ENCODE results near the gene NOTCH2. TPM values are rescaled to one million over a fixed set of nuclear protein-coding genes. Genes with fewer than 3 reads are reported as not detected.
"Not testable (repeated sequence)": the region's sequence is repeated elsewhere in the genome, so short reads cannot be mapped to it uniquely, and the experiment has no call there.

The NOTCH2 gene
- total and polyA plus RNA-seq, 7 donors: 2.8 to 88.9 (median 45.9) TPM

DNA sequence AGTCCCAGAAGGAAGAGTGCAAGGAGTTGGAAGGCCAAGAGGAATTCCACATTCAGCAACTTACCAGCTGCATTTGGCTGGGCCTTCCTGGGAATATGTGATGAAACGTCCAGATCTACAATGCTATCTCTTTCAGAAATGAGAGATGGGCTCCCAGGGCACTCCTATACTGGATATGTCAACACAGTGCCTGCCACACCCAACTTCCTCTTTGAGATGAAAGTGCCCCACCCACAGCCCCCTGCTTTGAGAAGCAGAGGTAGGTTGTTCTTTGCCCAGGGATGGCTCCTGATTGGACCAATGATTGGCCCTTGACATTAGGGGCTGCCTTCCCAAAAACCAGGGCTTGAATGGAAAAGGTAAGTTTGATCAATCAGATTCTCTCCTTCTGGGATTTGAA is 31.1 kb upstream of the NOTCH2 start:
- H3K4me1 ChIP-seq; H3K36me3 ChIP-seq; H3K27ac ChIP-seq; H3K4me3 ChIP-seq; H3K9me3 ChIP-seq; DNase-seq; intact Hi-C loops (cut with DNase I); H3K27me3 ChIP-seq: not testable (repeated sequence)
- WGBS, 2 donors: 4 to 50% methylated on average over 1 of the region's 1 CpG

DNA sequence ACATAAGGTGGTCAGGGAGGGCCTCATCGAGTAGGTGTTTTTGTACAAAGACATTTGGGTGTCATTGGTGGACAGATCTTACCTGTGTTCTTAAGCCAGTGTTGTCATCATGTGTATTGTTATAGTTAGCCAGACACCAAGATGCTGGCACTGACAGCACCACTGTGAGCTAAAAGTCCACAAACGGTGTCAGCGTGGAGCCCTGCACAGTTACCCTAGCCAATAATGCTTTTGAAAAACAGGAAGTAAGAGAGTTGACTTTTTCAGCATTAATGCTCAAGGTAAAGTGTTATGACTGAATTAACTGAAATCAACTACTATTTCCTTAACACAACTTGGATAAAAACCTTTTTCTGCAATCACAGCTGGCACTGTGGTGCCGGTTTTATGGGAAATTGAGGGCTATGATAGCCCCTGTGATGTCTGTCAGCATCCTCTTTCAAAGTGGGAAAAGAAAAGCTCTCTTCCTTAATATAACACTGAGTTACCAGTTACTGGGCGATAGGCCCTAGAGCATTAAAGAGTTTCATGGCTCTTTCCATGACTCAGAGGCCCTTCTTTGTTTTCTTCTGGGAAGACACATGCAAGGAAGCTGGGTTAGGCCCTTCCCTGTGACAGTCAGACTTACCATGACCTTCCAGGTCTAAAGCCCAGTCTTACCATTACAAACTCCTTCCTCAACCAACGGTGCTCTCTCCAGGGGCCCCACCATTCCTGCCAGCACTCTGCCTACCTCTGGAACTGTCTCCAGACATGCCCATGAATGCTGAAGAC is 29.7 kb upstream of the NOTCH2 start:
- H3K4me3 ChIP-seq; intact Hi-C loops (cut with DNase I); H3K27me3 ChIP-seq; H3K9me3 ChIP-seq; H3K36me3 ChIP-seq; H3K4me1 ChIP-seq; DNase-seq; H3K27ac ChIP-seq: not testable (repeated sequence)
- 88 to 96% methylated on average over 1 of the region's 6 CpGs for WGBS, 2 donors

DNA sequence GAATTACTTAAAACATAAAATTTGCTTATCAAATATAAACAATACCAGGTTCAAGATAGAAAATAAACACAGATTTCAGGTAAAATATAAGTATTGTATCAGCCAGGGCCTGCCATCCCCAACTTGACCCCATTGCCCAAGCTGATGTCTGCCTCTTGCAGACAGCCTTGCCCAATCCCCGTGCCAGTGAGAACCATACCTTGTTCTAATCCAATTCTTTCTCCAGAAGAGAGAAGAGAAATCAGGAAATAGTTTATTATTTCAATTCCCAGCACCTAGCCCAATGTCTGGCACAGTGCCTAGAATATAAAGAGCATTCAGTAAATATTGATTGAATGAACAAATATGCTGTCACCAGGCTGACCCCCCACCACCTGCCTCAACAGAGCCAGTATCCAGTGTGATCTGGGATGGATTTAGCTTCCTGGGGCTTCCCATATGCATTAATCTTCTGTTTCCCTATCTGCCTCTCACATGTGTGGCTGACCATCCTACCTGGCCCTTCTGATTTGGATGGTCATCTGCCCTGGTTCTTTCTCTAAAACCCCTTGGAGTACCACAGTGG is 27.6 kb upstream of the NOTCH2 start:
- H3K27ac ChIP-seq; H3K9me3 ChIP-seq; H3K4me1 ChIP-seq; intact Hi-C loops (cut with DNase I); DNase-seq; H3K4me3 ChIP-seq; H3K36me3 ChIP-seq; H3K27me3 ChIP-seq: not testable (repeated sequence)
- 24 to 74% methylated on average over 1 of the region's 1 CpG for WGBS, 2 donors

- H3K36me3 ChIP-seq; DNase-seq; H3K4me1 ChIP-seq; intact Hi-C loops (cut with DNase I); H3K4me3 ChIP-seq; H3K9me3 ChIP-seq; H3K27me3 ChIP-seq; H3K27ac ChIP-seq: not testable (repeated sequence)
- 76 to 89% methylated on average over 2 of the region's 4 CpGs for WGBS, 2 donors
These were observed 24.2 kb upstream of the NOTCH2 start for GRCh38 chr1:120093548-120094181.

GRCh38 chr1:120092232-120093218 is 23.1 kb upstream of the NOTCH2 start:
- DNase-seq; H3K4me3 ChIP-seq; intact Hi-C loops (cut with DNase I); H3K4me1 ChIP-seq; H3K9me3 ChIP-seq; H3K27ac ChIP-seq; H3K36me3 ChIP-seq; H3K27me3 ChIP-seq: not testable (repeated sequence)
- WGBS, 2 donors: 28 to 56% methylated on average over 4 of the region's 4 CpGs

GRCh38 chr1:120090830-120091229 is 21.4 kb upstream of the NOTCH2 start:
- intact Hi-C loops (cut with DNase I): not testable (repeated sequence)
- no CpG with 5 or more reads among the region's 1 CpG for WGBS, 2 donors

DNA sequence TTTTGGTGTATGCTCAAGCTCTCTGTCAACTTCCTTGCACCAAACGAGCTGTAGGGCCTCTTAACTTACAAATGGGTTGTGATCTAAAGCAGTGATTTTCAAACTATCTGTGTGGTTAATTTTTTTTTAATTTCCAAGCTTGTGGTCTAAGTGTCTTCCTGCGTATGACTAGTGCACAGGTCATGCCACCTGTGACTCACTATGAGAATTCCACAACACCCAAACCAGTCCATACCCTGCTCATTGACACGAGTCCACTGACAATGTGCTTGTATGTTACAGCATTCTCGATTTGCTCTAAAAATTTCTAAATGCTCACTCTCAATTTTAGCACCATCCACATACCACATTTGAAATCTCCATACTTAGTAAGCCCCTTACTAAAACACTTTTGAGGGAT is 18.5 kb upstream of the NOTCH2 start:
- WGBS, 2 donors: 60 to 78% methylated on average over 3 of the region's 4 CpGs
- DNase-seq; H3K4me3 ChIP-seq; H3K36me3 ChIP-seq; H3K27me3 ChIP-seq; intact Hi-C loops (cut with DNase I); H3K4me1 ChIP-seq; H3K9me3 ChIP-seq; H3K27ac ChIP-seq: not testable (repeated sequence)

More at GRCh38 chr1:120090830-120091229, 21.4 kb upstream of the NOTCH2 start:
- H3K27ac ChIP-seq, H3K4me1 ChIP-seq, H3K4me3 ChIP-seq, H3K36me3 ChIP-seq, H3K27me3 ChIP-seq, H3K9me3 ChIP-seq, DNase-seq: not testable (repeated sequence)

GRCh38 chr1:120069920-120070214 is 405 bp upstream of the NOTCH2 start:
- intact Hi-C loops (cut with DNase I); H3K36me3 ChIP-seq; H3K4me1 ChIP-seq; H3K9me3 ChIP-seq; H3K4me3 ChIP-seq; DNase-seq; H3K27ac ChIP-seq; H3K27me3 ChIP-seq: not testable (repeated sequence)
- WGBS, 2 donors: no CpG with 5 or more reads among the region's 8 CpGs

DNA sequence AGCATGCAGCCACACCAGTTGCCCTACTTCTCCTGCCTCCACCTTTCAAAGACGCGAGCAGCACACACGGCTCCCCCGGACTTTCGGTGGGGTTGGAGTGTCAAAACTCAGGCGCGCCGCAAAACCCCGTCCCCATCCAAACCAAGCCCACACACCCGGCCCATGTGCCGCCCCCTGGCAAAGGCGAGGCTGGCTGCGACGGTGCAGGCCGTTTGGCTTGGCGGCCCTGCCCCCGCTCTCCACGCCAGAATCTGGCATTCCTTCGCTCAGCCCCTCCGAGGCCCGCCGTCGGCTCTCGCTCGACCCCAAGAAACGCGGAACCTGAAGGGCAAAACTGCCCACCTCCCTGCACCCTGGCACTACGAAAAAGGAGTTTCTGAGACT is 787 bp downstream of the NOTCH2 start:
- intact Hi-C loops (cut with DNase I); H3K27me3 ChIP-seq; H3K36me3 ChIP-seq; H3K4me1 ChIP-seq; H3K9me3 ChIP-seq: not testable (repeated sequence)
- 0 to 2% methylated on average over 15 to 19 of the region's 28 CpGs for WGBS, 2 donors
- Histone ChIP-seq H3K27ac (peak overlapping the region; percentile 89 to 92 (median 90)), H3K4me3 (peak overlapping the region; percentile 64 to 82 (median 73))
- peak; percentile 58 for DNase-seq

DNA sequence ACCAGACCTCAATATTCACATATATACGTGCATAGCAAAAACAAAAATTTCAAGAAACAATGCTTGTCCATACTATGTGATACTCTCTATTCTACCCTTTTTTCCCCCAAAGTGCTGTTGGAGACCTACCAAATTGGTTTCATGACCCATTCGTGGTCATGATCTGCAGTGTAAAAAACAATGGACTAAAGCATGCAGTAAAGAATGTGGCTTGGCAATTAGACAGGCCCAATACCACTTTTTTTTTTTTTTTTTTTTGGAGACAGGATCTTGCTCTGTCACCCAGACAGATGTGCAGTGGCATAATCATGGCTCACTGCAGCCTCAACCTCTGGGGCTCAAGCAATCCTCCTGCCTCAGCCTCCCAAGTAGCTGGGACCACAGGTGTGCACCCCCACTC is 21.3 kb downstream of the NOTCH2 start:
- H3K27ac ChIP-seq; H3K36me3 ChIP-seq; H3K9me3 ChIP-seq; H3K27me3 ChIP-seq; DNase-seq; H3K4me3 ChIP-seq; intact Hi-C loops (cut with DNase I); H3K4me1 ChIP-seq: not testable (repeated sequence)
- WGBS, 2 donors: 84 to 91% methylated on average over 1 of the region's 2 CpGs

DNA sequence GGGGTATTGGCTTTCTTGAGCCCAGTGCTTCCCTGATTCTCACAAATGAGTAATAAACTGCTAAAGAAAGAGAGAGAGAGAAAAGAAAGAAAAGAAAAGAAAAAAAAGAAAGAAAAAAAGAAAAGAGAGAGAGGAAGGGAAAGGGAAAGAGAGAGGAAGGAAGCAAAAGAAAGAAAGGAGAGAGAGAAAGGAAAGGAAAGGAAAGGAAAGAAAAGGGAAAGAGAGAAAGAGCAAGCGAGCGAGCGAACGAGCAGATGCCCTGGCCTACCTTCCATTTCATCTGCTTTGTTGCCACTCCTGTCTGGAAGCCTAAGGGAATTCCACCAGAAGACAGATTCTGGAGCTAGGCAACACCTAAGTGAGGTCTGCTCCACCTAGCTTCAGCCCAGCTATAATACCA is 27.7 kb downstream of the NOTCH2 start:
- DNase-seq; intact Hi-C loops (cut with DNase I); H3K9me3 ChIP-seq; H3K4me3 ChIP-seq; H3K27ac ChIP-seq; H3K36me3 ChIP-seq; H3K4me1 ChIP-seq; H3K27me3 ChIP-seq: not testable (repeated sequence)
- WGBS, 2 donors: 95 to 100% methylated on average over 4 of the region's 4 CpGs

GRCh38 chr1:120032253-120032652 is 37.2 kb downstream of the NOTCH2 start:
- H3K27ac ChIP-seq; intact Hi-C loops (cut with DNase I); H3K9me3 ChIP-seq; H3K27me3 ChIP-seq; H3K4me3 ChIP-seq; H3K4me1 ChIP-seq; DNase-seq; H3K36me3 ChIP-seq: not testable (repeated sequence)
- 19 to 77% methylated on average over 2 of the region's 3 CpGs for WGBS, 2 donors
